Lower leg skin (tissue), 4 donors: ENCODE measurements around the gene GPR137C. TPM values are rescaled to one million over a fixed set of nuclear protein-coding genes. Genes with fewer than 3 reads are reported as not detected.

Source experiments
- DNase-seq, 2 donors: peaks; one replicate each; pipeline ENCODE4 v3.0.0-alpha.2; 2019; ENCODE audit warnings: low spot score in 2 of 2
- H3K4me3 ChIP-seq: fragments of 200-600 bp; sonication (generic); 2 replicates; pipeline ENCODE4 v1.5.1; 2017; ENCODE audit warnings: mild to moderate bottlenecking, low read depth; ENCODE audit not compliant: poor library complexity, severe bottlenecking
- POLR2A ChIP-seq, 2 donors: fragments of 450-650 bp; IDR thresholded peaks; one replicate each; pipeline ENCODE4 v1.6.1; 2016 to 2017; ENCODE audit warnings: antibody characterized with exemption in 2 of 2, mild to moderate bottlenecking in 1 of 2, moderate library complexity in 1 of 2
- WGBS, 2 donors: methylation state at CpG; one replicate each; pipeline ENCODE4 v1.1.5; 2018; 5-methylcytosine and 5-hydroxymethylcytosine counted together
- intact Hi-C: fragments of 100-400 bp; cut with DNase I; formaldehyde crosslinking; loops from one replicate; pipeline ENCODE4 v1.15.0; 2023; ENCODE audit warnings: low total_unique reads
- total RNA-seq, 4 donors: library from RNA; depleted of rRNA; stranded (reverse); fragments of >200 nt; gene quantifications; one replicate each; pipeline ENCODE4 v1.1.0, GENCODE V29; 2016
- TF ChIP-seq, protein P1 (sequence below), 3 donors: fragments of 450-650 bp; IDR thresholded peaks; one replicate each; pipeline ENCODE4 v1.5.1; 2016; ENCODE audit warnings: antibody characterized with exemption in 3 of 3, mild to moderate bottlenecking in 3 of 3, moderate library complexity in 2 of 3

The GPR137C gene
- total RNA-seq, 4 donors from 2014 or later = 0.08 to 0.96 (median 0.19) TPM

DNA sequence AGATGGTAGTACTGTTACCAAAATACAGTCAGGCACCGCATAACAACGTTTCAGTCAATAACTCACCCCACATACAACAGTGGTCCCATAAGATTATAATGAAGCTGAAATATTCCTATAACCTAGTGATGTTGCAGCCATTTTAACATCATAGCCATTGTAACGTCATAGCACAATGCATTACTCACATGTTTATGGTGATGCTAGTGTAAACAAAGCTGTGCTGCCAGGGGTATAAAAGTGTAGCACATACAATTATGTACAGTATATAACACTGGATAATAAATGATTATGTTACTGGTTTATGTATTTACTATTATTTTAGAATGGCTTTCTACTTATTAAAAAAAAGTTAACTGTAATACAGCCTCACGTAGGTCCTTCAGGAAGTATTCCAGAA, 37.0 kb downstream of the GPR137C start:
- intact Hi-C loops = no loop called here
- TF ChIP-seq, protein P1, sequence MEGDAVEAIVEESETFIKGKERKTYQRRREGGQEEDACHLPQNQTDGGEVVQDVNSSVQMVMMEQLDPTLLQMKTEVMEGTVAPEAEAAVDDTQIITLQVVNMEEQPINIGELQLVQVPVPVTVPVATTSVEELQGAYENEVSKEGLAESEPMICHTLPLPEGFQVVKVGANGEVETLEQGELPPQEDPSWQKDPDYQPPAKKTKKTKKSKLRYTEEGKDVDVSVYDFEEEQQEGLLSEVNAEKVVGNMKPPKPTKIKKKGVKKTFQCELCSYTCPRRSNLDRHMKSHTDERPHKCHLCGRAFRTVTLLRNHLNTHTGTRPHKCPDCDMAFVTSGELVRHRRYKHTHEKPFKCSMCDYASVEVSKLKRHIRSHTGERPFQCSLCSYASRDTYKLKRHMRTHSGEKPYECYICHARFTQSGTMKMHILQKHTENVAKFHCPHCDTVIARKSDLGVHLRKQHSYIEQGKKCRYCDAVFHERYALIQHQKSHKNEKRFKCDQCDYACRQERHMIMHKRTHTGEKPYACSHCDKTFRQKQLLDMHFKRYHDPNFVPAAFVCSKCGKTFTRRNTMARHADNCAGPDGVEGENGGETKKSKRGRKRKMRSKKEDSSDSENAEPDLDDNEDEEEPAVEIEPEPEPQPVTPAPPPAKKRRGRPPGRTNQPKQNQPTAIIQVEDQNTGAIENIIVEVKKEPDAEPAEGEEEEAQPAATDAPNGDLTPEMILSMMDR (IDR thresholded peaks at IDR 0.05) = no peak
- TF ChIP-seq POLR2A (IDR thresholded peaks at IDR 0.05) = no peak
- no peak overlapping the region for H3K4me3 ChIP-seq
- DNase-seq = no peak
- 73 to 76% methylated on average over 4 of the region's 4 CpGs for WGBS, 2 donors

DNA sequence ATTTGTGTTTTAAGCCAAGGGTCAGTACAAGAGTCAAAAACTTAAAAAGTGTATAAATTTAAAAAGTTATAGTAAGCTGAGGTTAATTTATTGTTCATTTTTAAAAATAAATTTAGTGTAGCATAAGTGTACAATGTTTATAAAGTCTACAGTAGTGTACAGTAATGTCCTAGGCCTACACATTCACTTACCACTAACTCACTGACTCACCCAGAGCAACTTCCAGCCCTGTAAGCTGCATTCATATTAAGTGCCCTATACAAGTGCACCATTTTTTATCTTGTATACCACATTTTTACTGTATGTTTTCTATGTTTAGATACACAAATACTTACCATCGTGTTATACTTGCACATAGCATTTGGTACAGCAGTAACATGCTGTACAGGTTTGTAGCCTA, 37.7 kb downstream of the GPR137C start:
- H3K4me3 ChIP-seq = no peak overlapping the region
- 97% methylated on average over 1 of the region's 1 CpG for WGBS, 2 donors
- TF ChIP-seq, protein P1 (IDR thresholded peaks at IDR 0.05) = no peak
- no peak for TF ChIP-seq POLR2A (IDR thresholded peaks at IDR 0.05)

DNA sequence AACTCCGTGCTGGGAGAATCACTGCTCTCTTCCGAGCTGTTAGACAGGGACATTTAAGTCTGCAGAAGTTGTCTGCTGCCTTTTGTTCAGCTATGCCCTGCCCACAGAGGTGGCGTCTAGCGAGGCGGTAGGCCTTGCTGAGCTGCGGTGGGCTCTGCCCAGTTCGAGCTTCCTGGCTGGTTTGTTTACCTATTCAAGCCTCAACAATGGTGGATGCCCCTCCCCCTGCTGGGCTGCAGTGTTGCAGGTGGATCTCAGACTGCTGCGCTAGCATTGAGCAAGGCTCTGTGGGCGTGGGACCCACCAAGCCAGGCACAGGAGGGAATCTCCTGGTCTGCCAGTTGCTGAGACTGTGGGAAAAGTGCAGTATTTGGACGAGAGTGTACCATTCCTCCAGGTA, 43.7 kb downstream of the GPR137C start:
- intact Hi-C loops = no loop called here
- no peak for DNase-seq
- no peak for TF ChIP-seq POLR2A (IDR thresholded peaks at IDR 0.05)
- TF ChIP-seq, protein P1 (IDR thresholded peaks at IDR 0.05) = no peak
- WGBS, 2 donors = 87 to 96% methylated on average over 8 to 9 of the region's 10 CpGs
- H3K4me3 ChIP-seq = no peak overlapping the region

More for the DNA sequence above, 37.7 kb downstream of the GPR137C start:
- intact Hi-C loops = no loop called here
- DNase-seq = no peak

DNA sequence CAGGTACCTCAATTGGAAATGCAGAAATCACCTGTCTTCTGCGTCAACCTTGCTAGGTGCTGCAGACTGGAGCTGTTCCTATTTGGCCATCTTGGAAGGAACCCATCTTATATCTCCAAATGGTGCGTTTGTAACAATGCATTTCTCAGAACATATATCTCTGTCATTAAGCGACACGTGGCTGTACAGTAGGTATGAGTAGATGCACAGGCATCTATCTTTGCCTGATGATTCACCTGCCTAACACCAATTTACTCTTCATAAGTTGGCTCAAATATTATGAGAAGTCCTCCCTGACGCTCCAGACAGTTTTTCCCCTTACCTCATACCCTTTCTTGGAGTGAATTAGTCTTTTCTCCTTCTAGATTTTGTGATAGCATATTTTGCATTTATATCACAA, 44.2 kb downstream of the GPR137C start:
- TF ChIP-seq, protein P1 (IDR thresholded peaks at IDR 0.05) = no peak
- no peak for TF ChIP-seq POLR2A (IDR thresholded peaks at IDR 0.05)
- no peak overlapping the region for H3K4me3 ChIP-seq
- DNase-seq = no peak
- 83 to 92% methylated on average over 5 of the region's 5 CpGs for WGBS, 2 donors
- intact Hi-C loops = no loop called here

DNA sequence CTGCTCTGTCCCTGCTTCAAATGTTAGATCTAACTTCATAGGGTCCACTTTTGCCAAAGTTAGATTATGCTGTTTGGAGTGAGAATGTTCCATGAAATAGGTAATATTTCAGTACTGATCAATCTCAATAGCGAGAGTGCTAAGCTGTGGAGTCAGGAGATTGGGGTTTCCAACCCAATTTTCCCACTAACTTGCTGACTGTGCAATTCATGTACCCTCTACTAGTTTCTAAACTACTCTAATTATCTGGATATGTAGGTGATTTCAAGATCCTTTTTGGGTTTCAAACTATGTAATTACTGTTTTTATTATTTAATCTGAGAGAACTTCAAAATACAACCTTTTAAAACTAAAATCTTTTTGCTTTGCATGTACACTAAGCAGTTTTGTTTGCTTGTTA, 45.9 kb downstream of the GPR137C start:
- TF ChIP-seq, protein P1 (IDR thresholded peaks at IDR 0.05) = no peak
- no peak for TF ChIP-seq POLR2A (IDR thresholded peaks at IDR 0.05)
- 97% methylated on average over 1 of the region's 1 CpG for WGBS, 2 donors
- no peak for DNase-seq
- no peak overlapping the region for H3K4me3 ChIP-seq
- intact Hi-C loops = no loop called here

DNA sequence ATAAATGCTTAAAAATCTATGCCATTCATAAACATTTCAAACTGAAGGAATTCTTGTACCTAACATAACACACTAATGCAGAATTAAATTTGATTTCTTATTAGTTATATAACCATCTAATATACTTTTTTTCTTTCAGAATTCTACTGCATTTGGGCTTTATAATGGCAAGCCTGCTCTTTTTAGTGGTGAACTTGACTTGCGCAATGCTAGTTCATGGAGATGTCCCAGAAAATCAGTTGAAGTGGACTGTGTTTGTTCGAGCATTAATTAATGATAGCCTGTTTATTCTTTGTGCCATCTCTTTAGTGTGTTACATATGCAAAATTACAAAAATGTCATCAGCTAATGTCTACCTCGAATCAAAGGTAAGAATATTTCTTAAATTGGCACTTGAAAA, 47.3 kb downstream of the GPR137C start:
- 93 to 95% methylated on average over 3 of the region's 3 CpGs for WGBS, 2 donors
- no peak overlapping the region for H3K4me3 ChIP-seq
- intact Hi-C loops = no loop called here
- TF ChIP-seq, protein P1 (IDR thresholded peaks at IDR 0.05) = no peak
- TF ChIP-seq POLR2A (IDR thresholded peaks at IDR 0.05) = no peak
- no peak for DNase-seq
